NCI-H2107 treated with DMSO at 0.1 percent for 48 hours (cell line): ENCODE data around the gene CD47.

ENCODE experiments used
- DNase-seq: peaks from one replicate; lab custom pipeline; 2025; ENCODE audit not compliant: unreplicated experiment; lab: John Stamatoyannopoulos, UW

CD47 gene

GRCh38 chr3:108117241-108117775 lies 26.5 kb upstream of the CD47 start:
- DNase-seq: no peak

DNA sequence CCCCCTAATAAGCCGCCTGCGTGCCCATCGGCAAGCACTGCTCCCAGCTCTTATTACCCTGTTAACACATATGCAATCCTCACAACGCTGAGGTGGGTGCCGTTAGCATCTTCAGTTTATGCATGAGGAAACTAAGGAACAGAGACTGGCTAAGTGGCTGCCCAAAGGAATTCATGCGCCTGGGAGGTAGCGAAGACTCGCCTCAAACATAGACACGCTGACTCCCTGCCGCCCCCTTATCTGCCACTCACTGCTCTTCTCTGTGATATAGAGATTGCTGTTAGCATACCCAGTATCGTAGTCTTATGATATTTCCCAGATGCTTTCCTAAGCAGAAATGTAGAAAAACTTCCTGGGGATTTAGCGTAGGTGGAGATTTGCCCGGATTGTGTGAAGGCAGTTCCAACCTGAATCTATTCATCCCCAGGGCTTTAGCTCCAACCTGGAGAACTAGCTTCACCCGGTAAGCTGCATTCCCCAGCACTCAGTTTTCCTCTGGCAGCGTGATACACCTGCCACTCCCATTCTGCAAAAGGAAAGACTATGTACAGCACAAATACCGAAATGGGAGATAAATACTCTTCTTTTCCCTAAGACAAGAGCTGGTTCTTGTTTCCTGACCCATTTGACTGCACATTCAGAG lies 23.7 kb upstream of the CD47 start:
- no peak for DNase-seq

- DNase-seq: no peak
These were observed 23.1 kb upstream of the CD47 start for GRCh38 chr3:108113975-108114374.

DNA sequence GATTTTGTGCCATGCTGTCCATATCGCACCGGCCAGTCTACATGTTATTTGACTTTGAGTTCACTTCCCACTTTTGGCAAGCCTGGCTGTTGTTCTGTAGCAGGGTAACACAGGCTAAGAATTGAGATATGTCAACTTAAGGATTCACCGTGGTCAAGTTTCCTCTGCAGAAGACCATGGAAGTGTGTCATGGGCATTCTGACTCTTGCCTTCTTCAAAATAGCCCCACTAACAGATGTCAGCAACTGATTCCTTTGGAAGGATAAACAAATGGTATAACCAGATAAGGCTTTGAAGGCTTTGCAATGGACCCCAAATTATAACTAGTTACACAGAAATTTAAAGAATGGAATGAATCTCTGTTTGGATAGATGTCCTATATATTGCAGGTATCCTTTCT lies 20.1 kb upstream of the CD47 start:
- no peak for DNase-seq

- no peak for DNase-seq
These were observed 17.6 kb upstream of the CD47 start for GRCh38 chr3:108108416-108108815.

DNA sequence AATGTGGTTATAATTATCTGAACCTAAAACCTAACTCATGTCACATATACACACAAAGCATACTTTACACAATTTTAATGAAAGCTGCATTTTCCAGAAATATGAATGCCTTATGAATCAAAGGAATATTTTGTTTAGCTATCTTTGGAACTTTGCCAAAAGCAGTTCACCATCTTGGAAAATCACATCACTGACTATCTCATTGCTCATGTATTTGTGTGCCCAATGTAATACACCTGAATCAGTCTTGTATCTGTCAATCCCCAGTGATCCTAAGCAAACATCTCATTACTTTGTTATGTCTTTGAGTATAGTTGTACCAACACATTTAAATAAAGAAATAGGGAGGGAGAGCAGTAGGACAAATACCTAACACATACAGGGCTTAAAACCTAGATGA lies 15.6 kb upstream of the CD47 start:
- DNase-seq: no peak

DNA sequence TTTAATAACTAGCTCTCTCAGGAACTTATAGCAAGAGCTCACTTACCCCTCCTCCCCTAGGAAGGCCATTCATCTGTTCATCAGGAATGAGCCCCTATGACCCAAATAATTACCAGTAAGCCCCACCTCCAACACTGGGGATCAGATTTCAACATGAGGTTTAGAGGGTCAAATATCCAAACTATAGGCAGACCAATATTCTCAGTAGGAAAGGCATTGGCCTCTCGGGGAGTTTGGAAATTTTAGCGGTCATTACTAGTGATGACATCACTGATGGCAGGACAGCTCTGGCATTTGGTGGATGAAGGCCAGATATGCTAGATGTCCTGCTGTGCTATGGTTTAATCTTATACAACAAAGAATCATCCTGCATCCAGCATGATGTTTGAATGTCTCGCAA lies 15.2 kb upstream of the CD47 start:
- DNase-seq: no peak

GRCh38 chr3:108103886-108104797 lies 13.3 kb upstream of the CD47 start:
- peak; percentile 43 for DNase-seq

GRCh38 chr3:108103040-108103751 lies 12.4 kb upstream of the CD47 start:
- no peak for DNase-seq

DNA sequence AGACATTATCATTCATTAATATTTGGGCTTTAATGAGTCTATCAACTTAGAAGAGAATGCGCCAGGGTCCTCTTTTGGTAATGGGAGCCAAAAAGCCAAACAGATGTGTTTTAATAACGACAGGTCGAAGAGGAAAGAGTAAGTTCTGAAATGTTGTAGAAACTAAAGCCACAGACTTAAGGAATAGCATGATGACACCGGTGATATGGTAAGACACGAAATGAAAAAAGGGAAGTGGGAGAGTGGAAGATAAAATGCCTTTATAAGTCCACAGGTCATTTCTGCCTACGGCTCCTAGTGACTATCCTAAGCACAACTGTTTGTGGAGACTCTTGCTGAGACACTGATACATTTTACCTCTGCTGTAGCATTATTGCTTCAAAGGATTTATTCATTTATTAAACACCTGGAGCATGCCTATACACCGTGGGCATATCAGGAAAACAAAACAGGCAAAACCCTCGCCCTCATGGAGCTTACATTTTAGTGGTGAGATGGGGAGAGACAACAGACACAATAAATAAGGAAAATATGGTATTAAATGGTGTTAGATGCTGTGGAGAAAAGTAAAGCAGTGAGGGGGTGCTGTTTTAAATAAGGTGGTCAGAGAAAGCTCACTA lies 11.7 kb upstream of the CD47 start:
- no peak for DNase-seq

GRCh38 chr3:108100906-108101660 lies 10.3 kb upstream of the CD47 start:
- DNase-seq: peak; percentile 74

DNA sequence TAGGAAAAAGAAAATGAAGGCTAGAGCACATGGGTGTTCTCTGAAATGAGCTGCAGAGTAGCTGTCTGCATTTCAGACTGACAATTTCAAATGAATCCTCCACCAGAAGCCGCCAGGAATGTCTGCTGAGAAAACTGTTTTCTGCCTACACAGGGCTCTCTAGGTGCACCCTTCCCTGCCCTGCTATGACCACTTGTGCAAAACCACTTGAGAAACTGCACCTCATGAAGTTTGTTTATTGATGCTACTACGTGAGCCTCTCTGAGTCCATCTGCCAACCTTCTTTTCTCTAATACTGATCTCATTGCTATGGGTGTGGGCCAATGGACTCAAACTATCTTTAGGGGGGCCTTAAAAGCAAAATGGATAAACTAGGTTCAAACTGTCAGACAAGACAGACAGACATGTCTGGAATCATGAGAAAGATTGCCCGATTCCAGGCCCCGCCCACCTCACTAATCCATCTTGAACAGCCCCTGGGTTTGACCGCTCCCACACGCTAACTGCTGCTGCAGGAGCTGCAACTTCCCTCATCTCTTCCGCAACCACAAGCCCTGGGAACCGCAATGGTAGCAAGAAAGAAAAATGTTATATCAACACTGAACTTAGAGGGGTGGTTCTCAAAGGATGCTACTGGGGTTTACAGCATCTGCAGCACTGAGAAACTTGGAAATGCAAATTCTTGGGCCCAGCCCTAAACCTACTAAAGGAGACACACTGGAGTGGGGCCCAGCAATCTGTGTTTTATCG lies 9.0 kb upstream of the CD47 start:
- DNase-seq: no peak

DNA sequence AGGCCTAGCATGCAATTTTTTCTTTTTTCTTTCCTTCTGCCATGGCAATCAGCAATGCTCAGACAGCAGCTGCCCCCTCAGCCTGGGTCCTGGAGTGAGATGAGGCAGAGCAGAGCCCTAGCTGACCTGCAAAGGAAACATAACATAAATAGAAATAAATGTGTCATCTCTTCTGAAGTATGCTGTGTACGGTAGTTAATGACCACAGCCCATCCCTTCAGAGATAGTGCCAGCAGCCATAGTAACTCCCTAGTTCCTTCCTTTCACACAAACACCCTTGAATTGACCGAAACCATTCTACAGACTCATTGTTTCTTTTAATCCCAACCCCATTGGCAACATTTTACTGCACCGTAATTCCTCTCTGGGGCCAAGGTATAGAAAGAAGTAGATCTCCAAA lies 8.4 kb upstream of the CD47 start:
- no peak for DNase-seq

DNA sequence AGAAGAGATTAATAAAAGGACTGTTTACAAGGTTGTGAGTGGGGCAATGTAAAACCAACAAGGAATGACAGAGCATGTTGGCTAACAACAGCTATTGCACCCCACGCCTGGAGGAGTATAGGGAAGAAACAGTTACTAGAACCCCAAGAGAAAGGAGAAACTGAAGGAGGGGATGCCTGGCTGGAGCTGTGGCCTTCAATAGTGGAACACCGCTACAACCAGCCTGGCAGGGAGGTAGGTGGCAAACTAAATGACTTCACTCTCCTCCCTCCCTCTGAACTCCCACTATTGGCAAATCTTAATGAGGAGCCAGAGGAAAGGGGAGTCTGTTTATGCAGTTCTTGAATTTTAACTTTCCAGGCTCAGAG lies 7.2 kb upstream of the CD47 start:
- DNase-seq: no peak

DNA sequence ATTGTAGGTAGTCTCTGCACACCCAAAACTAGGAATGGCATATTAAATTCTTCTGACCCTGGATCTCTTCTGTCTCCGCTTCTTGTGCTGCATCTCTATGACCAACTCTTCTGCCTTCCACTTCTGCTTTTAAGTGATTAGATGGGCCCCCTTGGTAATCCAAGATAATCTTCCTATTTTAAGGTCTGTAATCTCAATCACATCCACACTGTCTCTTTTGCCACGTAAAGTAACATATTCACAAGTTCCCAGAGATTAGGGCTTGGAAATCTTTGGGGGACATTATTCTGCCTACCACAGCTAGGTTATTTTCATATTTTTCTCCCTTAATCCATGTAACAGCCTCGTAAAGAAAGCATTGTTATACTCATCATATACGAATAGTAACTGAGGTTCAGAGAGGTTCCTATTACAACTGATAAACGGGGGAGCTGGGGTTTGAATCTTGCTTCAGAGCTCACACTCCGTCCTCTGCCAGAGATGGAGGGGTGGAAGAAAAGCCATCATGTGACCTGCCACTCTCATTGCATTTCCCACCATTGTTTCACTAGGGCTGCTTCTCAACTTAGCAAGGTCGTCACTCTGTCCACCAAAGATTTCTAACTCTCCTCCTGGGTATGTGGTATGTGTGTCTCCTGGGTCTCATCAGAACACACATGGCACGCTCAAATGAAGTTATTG lies 6.6 kb upstream of the CD47 start:
- no peak for DNase-seq

GRCh38 chr3:108096532-108097321 lies 5.9 kb upstream of the CD47 start:
- DNase-seq: peak; percentile 89

DNA sequence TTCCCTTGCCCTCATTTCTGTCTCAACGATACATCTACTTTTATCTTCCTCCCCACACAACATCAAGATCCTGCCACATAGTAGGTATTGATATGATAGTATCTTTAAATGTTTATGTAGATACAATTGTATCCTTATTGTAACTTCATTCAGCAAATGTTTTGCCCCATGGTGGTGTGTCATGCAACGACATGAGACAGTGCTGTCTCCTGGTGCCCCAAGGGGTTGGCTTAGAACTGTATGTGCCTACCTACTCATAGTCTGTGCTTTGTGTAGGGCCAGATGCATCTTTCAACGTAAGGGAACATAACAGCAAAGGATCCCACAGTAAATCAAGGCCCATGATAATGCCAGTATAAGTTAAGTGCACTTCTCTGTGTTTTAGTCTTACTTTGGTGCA lies 2.8 kb upstream of the CD47 start:
- DNase-seq: no peak

DNA sequence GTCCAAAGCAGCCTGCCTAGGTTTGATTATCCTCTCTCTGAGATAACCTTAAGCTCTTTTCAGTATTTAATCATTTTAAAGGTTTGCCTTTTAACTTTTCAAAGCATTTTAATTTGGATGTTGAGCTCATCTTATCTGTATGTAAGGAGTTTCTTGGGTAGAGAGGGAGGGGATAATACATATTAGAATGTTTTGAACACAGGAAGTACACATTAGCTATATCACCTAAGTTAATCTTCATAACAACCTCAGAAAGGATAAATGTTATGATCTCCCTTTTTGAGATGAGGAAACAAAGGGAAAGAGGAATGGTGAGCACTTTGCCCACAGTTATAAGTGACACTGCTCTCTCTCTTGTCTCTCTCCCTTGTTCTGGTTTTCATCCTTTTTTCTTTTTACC lies 2.2 kb upstream of the CD47 start:
- no peak for DNase-seq

DNA sequence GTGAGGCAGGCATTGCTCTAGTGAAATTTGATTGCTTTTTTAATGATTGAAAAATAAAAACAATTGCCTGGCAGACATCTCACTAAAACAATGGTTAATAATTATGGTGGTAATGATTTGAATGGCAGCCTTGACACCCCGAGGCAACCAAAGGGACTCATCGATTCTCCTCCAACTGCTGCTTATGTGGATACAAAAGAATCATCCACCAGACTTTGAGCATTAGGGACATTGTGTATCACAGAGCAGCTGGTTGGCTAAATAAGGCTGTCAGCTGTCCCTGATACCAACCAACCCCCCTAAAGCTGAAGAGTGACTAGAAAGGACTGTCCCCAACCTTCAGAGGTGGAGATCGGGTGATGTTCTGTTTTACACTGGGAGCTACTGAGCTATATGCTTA lies 1.7 kb upstream of the CD47 start:
- no peak for DNase-seq
